DMS153 treated with DMSO at 0.1 percent for 48 hours (cell line): ENCODE results near the gene LRP5.
"Not testable (repeated sequence)": the region's sequence is repeated elsewhere in the genome, so short reads cannot be mapped to it uniquely, and the experiment has no call there.

Experiments
- DNase-seq: peaks from one replicate; lab custom pipeline; 2025; ENCODE audit not compliant: unreplicated experiment; lab: John Stamatoyannopoulos, UW

Gene LRP5

GRCh38 chr11:68387840-68388239 lies 75.4 kb downstream of the LRP5 start:
- DNase-seq = no peak

- DNase-seq = no peak
Measured at GRCh38 chr11:68388595-68389198, 76.3 kb downstream of the LRP5 start.

- DNase-seq = no peak
Measured at GRCh38 chr11:68390315-68390714, 77.9 kb downstream of the LRP5 start.

DNA sequence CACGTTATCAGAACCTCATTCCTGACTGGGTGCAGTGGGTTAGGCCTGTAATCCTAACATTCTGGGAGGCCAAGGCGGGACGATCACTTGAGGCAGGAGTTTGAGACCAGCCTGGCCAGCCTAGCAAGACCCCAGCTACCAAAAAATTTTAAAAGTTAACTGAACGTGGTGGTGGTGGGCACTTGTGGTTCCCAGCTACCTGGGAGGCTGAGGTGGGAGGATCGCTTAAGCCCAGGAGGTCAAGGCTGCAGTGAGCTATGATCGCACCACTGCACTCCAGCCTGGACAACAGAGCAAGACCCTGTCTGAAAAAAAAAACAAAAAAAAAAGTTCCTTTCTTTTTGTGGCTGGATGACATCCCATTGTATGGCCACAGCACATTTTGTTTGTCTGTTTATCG lies 80.4 kb downstream of the LRP5 start:
- DNase-seq = no peak

- DNase-seq = no peak
Measured at GRCh38 chr11:68396516-68396915, 84.1 kb downstream of the LRP5 start.

DNA sequence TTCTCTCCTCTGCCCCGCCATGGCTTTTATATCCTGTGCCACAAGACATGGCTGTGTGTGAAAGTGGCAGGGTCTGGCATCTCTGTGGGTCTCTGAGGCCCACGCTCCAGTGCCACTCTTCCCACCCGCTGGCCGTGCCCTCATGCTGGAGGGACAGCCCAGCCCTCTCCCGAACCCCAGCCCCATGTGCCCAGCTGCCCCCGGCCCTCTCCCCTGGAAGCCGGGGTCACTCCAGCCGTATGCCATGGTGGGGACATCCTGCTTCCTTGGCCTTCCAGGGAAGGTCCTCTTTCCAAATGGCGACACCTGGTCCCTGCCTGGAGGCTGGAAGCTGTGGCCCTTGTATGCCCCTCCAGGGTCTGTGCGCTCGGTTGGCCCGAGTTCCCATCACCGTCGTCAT lies 84.9 kb downstream of the LRP5 start:
- DNase-seq = no peak

GRCh38 chr11:68398995-68399851 lies 86.8 kb downstream of the LRP5 start:
- DNase-seq = no peak

GRCh38 chr11:68399916-68400315 lies 87.5 kb downstream of the LRP5 start:
- DNase-seq = no peak

- DNase-seq = not testable (repeated sequence)
Measured at GRCh38 chr11:68400584-68400983, 88.2 kb downstream of the LRP5 start.

DNA sequence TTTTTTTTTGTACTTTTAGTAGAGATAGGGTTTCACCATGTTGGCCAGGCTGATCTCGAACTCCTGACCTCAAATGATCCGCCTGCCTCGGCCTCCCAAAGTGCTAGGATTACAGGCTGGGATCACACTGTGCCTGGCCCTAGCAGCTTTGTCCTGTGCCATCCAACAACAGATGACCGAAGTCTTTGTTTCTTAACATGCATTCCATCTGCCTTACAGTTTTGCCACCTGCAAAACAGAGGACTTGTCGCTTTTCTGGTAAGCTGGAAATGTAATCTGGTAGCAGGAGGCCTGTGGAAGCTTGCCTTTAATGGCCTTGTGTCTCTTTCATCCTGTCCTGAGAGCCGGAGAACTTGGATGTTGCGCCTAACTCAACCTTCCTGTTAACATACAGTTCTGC lies 89.5 kb downstream of the LRP5 start:
- no peak for DNase-seq

- no peak for DNase-seq
Measured at GRCh38 chr11:68402355-68403031, 90.1 kb downstream of the LRP5 start.

- DNase-seq = no peak
Measured at GRCh38 chr11:68403424-68403823, 91.0 kb downstream of the LRP5 start.

DNA sequence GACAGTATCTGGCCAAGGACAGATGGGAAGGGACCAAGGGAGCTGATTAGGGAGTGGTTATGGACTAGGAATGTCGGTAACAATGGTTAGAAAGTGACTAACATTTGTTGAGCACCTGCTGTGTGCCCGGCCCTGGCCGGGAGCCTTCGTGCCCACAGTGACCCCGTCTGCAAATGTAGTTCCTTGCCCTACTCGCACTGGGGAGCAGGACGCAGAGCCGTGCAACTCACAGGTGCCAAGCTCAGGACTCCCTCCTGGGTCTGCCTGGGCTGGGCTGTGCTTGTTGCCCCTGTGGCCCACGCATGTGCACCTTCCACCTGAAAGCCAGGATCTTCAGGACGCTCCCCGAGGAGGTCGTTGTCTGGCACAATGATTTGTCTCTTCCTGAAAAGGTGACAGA lies 91.4 kb downstream of the LRP5 start:
- DNase-seq = no peak

DNA sequence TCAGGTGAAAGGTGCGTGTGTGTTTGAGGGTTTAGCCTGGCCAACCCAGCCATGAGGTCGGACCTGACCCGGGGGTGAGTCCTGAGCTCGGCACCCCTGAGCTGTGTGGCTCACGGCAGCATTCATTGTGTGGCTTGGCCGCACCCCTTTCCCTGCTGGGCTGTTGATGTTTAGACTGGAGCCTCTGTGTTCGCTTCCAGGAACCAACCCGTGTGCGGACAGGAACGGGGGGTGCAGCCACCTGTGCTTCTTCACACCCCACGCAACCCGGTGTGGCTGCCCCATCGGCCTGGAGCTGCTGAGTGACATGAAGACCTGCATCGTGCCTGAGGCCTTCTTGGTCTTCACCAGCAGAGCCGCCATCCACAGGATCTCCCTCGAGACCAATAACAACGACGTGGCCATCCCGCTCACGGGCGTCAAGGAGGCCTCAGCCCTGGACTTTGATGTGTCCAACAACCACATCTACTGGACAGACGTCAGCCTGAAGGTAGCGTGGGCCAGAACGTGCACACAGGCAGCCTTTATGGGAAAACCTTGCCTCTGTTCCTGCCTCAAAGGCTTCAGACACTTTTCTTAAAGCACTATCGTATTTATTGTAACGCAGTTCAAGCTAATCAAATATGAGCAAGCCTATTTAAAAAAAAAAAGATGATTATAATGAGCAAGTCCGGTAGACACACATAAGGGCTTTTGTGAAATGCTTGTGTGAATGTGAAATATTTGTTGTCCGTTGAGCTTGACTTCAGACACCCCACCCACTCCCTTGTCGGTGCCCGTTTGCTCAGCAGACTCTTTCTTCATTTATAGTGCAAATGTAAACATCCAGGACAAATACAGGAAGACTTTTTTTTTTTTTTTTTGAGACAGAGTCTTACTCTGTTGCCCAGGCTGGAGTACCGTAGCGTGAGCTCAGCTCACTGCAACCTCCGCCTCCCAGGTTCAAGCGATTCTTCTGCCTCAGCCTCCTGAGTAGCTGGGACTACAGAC lies 94.2 kb downstream of the LRP5 start:
- peak; percentile 52 for DNase-seq

GRCh38 chr11:68408512-68408911 lies 96.1 kb downstream of the LRP5 start:
- DNase-seq = no peak

GRCh38 chr11:68409748-68410344 lies 97.5 kb downstream of the LRP5 start:
- DNase-seq = no peak

DNA sequence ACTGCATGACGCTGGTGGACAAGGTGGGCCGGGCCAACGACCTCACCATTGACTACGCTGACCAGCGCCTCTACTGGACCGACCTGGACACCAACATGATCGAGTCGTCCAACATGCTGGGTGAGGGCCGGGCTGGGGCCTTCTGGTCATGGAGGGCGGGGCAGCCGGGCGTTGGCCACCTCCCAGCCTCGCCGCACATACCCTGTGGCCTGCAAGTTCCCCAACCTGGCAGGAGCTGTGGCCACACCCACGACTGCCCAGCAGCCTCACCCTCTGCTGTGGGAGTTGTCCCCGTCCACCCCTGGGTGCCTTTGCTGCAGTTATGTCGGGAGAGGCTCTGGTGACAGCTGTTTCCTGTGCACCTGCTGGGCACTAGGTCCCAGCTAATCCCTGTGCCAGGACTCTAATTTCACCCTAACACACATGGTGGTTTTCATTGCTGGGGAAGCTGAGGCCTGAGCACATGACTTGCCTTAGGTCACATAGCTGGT lies 99.2 kb downstream of the LRP5 start:
- no peak for DNase-seq

DNA sequence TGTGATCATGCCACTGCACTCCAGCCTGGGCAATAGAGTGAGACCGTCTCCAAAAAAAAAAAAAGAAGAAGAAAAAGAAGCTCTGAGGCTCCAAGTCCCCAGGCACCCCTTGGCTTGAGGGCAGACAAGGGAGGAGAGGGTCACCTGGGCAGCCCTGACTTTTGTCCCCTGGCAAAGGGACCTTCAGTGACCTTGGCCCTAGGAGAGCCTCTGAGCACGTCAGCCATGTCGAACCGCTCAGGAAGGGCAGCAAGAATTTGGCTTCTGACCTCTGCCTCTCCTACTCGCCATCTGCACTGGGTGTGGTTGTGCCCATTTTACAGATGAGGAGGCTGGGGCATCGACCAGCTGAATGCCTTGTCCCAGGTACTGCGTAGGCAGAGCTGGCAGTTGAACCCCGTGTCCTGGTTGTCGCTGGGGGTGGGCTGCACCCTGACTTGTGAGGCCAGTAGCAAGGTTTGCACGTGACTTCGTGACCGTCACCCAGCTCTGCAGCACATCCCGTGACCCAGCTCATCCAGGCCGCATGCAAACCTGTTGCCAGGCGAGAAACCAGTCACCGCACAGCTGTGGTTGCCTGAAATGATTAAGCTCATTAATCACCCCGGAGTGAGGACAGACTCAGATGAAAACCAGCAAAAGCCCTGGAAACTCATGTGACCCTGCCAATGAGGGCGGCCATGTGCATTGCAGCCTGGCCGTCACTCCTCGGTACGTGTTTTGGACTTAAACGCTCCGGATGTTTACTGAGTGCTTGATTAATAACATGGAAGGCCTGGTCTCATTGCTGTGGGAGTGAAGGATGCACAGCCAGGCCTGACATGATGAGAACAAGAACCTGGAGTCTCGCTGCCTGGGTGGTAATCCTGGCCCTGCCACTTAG lies 100.4 kb downstream of the LRP5 start:
- DNase-seq = no peak

DNA sequence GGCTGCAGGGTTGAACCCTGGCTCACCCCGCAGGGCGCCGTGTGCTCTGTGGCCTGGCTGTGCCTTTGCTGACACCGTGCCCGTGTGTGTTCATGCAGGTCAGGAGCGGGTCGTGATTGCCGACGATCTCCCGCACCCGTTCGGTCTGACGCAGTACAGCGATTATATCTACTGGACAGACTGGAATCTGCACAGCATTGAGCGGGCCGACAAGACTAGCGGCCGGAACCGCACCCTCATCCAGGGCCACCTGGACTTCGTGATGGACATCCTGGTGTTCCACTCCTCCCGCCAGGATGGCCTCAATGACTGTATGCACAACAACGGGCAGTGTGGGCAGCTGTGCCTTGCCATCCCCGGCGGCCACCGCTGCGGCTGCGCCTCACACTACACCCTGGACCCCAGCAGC lies 101.2 kb downstream of the LRP5 start:
- DNase-seq = no peak
